SK-N-SH treated with all-trans-retinoic acid at 6 μM for 48 hours (cell line): ENCODE data around the gene ARL6IP4.

Experiments used
- ATAC-seq: fragments of 200-7000 bp; cut with Tn5 transposase; 3 replicates; pipeline ENCODE4 v1.9.1; 2020; ENCODE audit warnings: mild to moderate bottlenecking, moderate library complexity
- ARNTL ChIP-seq: fragments of 450-650 bp; formaldehyde crosslinking; IDR thresholded peaks from 2 replicates; pipeline ENCODE4 v1.5.0; 2020; ENCODE audit warnings: low read depth, mild to moderate bottlenecking, moderate library complexity, borderline replicate concordance
- BACH2 ChIP-seq: fragments of 250-450 bp; sonication (Bioruptor Pico); IDR thresholded peaks from 2 replicates; pipeline ENCODE4 v1.9.0; 2021; ENCODE audit warnings: mild to moderate bottlenecking, borderline replicate concordance
- CSDC2 ChIP-seq: fragments of 250-450 bp; sonication (Bioruptor Pico); IDR thresholded peaks from 2 replicates; pipeline ENCODE4 v1.5.0; 2020; ENCODE audit warnings: mild to moderate bottlenecking, moderate library complexity
- ESRRG ChIP-seq: fragments of 250-450 bp; sonication (Bioruptor Pico); IDR thresholded peaks from 2 replicates; pipeline ENCODE4 v1.6.1; 2021; ENCODE audit warnings: mild to moderate bottlenecking
- GLIS3 ChIP-seq: fragments of 250-450 bp; sonication (Bioruptor Pico); IDR thresholded peaks from 2 replicates; pipeline ENCODE4 v1.5.0; 2020; ENCODE audit warnings: mild to moderate bottlenecking, moderate library complexity
- ISL1 ChIP-seq: fragments of 250-450 bp; sonication (Bioruptor Pico); IDR thresholded peaks from 2 replicates; pipeline ENCODE4 v2.1.2; 2022; ENCODE audit warnings: mild to moderate bottlenecking, moderate library complexity
- OSR1 ChIP-seq: fragments of 250-450 bp; sonication (Bioruptor Pico); IDR thresholded peaks from 2 replicates; pipeline ENCODE4 v1.8.0; 2022; ENCODE audit warnings: moderate library complexity, mild to moderate bottlenecking, inconsistent platforms
- PATZ1 ChIP-seq: fragments of 250-450 bp; sonication (Bioruptor Pico); IDR thresholded peaks from 2 replicates; pipeline ENCODE4 v1.8.0; 2020; ENCODE audit warnings: mild to moderate bottlenecking, moderate library complexity, borderline replicate concordance
- POU6F1 ChIP-seq: fragments of 250-450 bp; sonication (Bioruptor Pico); IDR thresholded peaks from 2 replicates; pipeline ENCODE4 v1.8.0; 2021; ENCODE audit warnings: low read depth, mild to moderate bottlenecking, moderate library complexity, borderline replicate concordance
- PPARA ChIP-seq: fragments of 250-450 bp; sonication (Bioruptor Pico); IDR thresholded peaks from 2 replicates; pipeline ENCODE4 v1.5.0; 2020; ENCODE audit warnings: mild to moderate bottlenecking, borderline replicate concordance
- RARB ChIP-seq: fragments of 250-450 bp; sonication (Bioruptor Pico); IDR thresholded peaks from 2 replicates; pipeline ENCODE4 v1.8.0; 2021; ENCODE audit warnings: mild to moderate bottlenecking, moderate library complexity
- SNAI2 ChIP-seq: fragments of 250-450 bp; sonication (Bioruptor Pico); IDR thresholded peaks from 2 replicates; pipeline ENCODE4 v1.5.0; 2020; ENCODE audit warnings: mild to moderate bottlenecking, moderate library complexity
- TCF4 ChIP-seq: fragments of 250-450 bp; sonication (Bioruptor Pico); IDR thresholded peaks from 2 replicates; pipeline ENCODE4 v1.8.0; 2021; ENCODE audit warnings: mild to moderate bottlenecking, moderate library complexity, borderline replicate concordance
- TOX ChIP-seq: fragments of 250-450 bp; sonication (Bioruptor Pico); IDR thresholded peaks from 2 replicates; pipeline ENCODE4 v1.8.0; 2021; ENCODE audit warnings: mild to moderate bottlenecking, moderate library complexity, borderline replicate concordance
- TSHZ2 ChIP-seq: fragments of 250-450 bp; sonication (Bioruptor Pico); IDR thresholded peaks from 2 replicates; pipeline ENCODE4 v1.5.0; 2020; ENCODE audit warnings: mild to moderate bottlenecking, moderate library complexity
- ZC3H10 ChIP-seq: fragments of 250-450 bp; sonication (Bioruptor Pico); IDR thresholded peaks from 2 replicates; pipeline ENCODE4 v1.5.1; 2021; ENCODE audit warnings: mild to moderate bottlenecking, moderate library complexity
- ZFP3 ChIP-seq: fragments of 250-450 bp; sonication (Bioruptor Pico); IDR thresholded peaks from 2 replicates; pipeline ENCODE4 v1.5.0; 2020; ENCODE audit warnings: mild to moderate bottlenecking, moderate library complexity
- ZFP30 ChIP-seq: fragments of 450-650 bp; formaldehyde crosslinking; IDR thresholded peaks from 2 replicates; pipeline ENCODE4 v1.5.0; 2022; ENCODE audit warnings: mild to moderate bottlenecking, moderate library complexity
- ZNF565 ChIP-seq: fragments of 450-650 bp; formaldehyde crosslinking; conservative IDR thresholded peaks from 2 replicates; pipeline ENCODE4 v1.5.0; 2020; ENCODE audit warnings: low read depth, mild to moderate bottlenecking, moderate library complexity
- ZNF70 ChIP-seq: fragments of 450-650 bp; formaldehyde crosslinking; IDR thresholded peaks from 2 replicates; pipeline ENCODE4 v1.5.0; 2020; ENCODE audit warnings: mild to moderate bottlenecking, moderate library complexity
- ZNF8 ChIP-seq: fragments of 450-650 bp; formaldehyde crosslinking; IDR thresholded peaks from 2 replicates; pipeline ENCODE4 v1.5.0; 2020; ENCODE audit warnings: mild to moderate bottlenecking, moderate library complexity

ARL6IP4 gene

GRCh38 chr12:122990961-122991622, 10.6 kb downstream of the ARL6IP4 start:
- TF ChIP-seq SNAI2 (CRISPR knock-in tag) (no peak), GLIS3 (CRISPR knock-in tag) (no peak), PATZ1 (CRISPR knock-in tag) (no peak), ZFP30 (CRISPR knock-in tag) (no peak), ZNF8 (no peak), ISL1 (CRISPR knock-in tag) (no peak), OSR1 (no peak), BACH2 (CRISPR knock-in tag) (no peak), ZNF70 (CRISPR knock-in tag) (no peak), POU6F1 (CRISPR knock-in tag) (no peak), ESRRG (CRISPR knock-in tag) (no peak), RARB (no peak), CSDC2 (CRISPR knock-in tag) (no peak), ZC3H10 (CRISPR knock-in tag) (no peak), ZFP3 (CRISPR knock-in tag) (no peak), TCF4 (no peak)
- ATAC-seq = no peak

- ATAC-seq = no peak
- TF ChIP-seq GLIS3 (CRISPR knock-in tag) (no peak), PATZ1 (CRISPR knock-in tag) (no peak), RARB (no peak), OSR1 (no peak), TCF4 (no peak), ZNF565 (CRISPR knock-in tag) (no peak), ZNF8 (no peak), ARNTL (CRISPR knock-in tag) (no peak), POU6F1 (CRISPR knock-in tag) (no peak), TSHZ2 (CRISPR knock-in tag) (no peak), TOX (CRISPR knock-in tag) (no peak), SNAI2 (CRISPR knock-in tag) (no peak), ZNF70 (CRISPR knock-in tag) (no peak), ZFP3 (CRISPR knock-in tag) (no peak), BACH2 (CRISPR knock-in tag) (no peak), ZC3H10 (CRISPR knock-in tag) (no peak), PPARA (CRISPR knock-in tag) (no peak), CSDC2 (CRISPR knock-in tag) (no peak), ZFP30 (CRISPR knock-in tag) (no peak), ISL1 (CRISPR knock-in tag) (no peak)
These were observed 11.3 kb downstream of the ARL6IP4 start for GRCh38 chr12:122991623-122992275.
